ENCODE measurements around the gene SLPI.

- TF ChIP-seq CTCF (conservative IDR thresholded peaks at IDR 0.05; ENCODE audit: low read length) (peak; percentile 82), EZH2phosphoT487 (IDR thresholded peaks at IDR 0.05; ENCODE audit: borderline replicate concordance, low read depth, low read length) (no peak)
These were observed 24.9 kb downstream of the SLPI start for GRCh38 chr20:45229264-45230056.

Measured in OCI-LY7 (cell line).